Osteocyte (in vitro differentiated cells): ENCODE data around the gene BABAM2. TPM values are rescaled to one million over a fixed set of nuclear protein-coding genes. Genes with fewer than 3 reads are reported as not detected.
A peak's percentile ranks its signal among the peaks of the same experiment; 100 is the strongest.

Experiments used
- DNase-seq: peaks from one replicate; pipeline ENCODE4 v3.0.0; 2021; ENCODE audit warnings: mixed read lengths; ENCODE audit not compliant: unreplicated experiment; ENCODE audit errors: extremely low spot score
- H3K27ac Mint-ChIP-seq: one replicate; pipeline ENCODE4 v1.8.0; 2021; ENCODE audit warnings: mild to moderate bottlenecking, mixed read lengths; ENCODE audit not compliant: unreplicated experiment
- H3K27me3 Mint-ChIP-seq: one replicate; pipeline ENCODE4 v1.8.0; 2021; ENCODE audit warnings: mixed read lengths; ENCODE audit not compliant: unreplicated experiment
- H3K36me3 Mint-ChIP-seq: one replicate; pipeline ENCODE4 v1.8.0; 2021; ENCODE audit warnings: mixed read lengths; ENCODE audit not compliant: unreplicated experiment
- H3K4me1 Mint-ChIP-seq: one replicate; pipeline ENCODE4 v1.8.0; 2021; ENCODE audit warnings: mixed read lengths; ENCODE audit not compliant: unreplicated experiment
- H3K4me3 Mint-ChIP-seq: one replicate; pipeline ENCODE4 v1.8.0; 2021; ENCODE audit warnings: mild to moderate bottlenecking, moderate library complexity, mixed read lengths; ENCODE audit not compliant: unreplicated experiment
- H3K9me3 Mint-ChIP-seq: one replicate; pipeline ENCODE4 v1.8.0; 2021; ENCODE audit warnings: mixed read lengths; ENCODE audit not compliant: unreplicated experiment
- CTCF ChIP-seq: fragments of 200-600 bp; sonication (generic); IDR thresholded peaks from 2 replicates; pipeline ENCODE4 v1.5.0; 2021; ENCODE audit warnings: antibody characterized with exemption, mild to moderate bottlenecking, moderate library complexity
- total RNA-seq: library from RNA; stranded (reverse); gene quantifications from 2 replicates; pipeline ENCODE4 v1.2.1, GENCODE V29; 2021

The BABAM2 gene
- total RNA-seq, 1 donor from 2014 or later = 43.6 TPM

GRCh38 chr2:27920148-27920885 is 29.8 kb downstream of the BABAM2 start:
- TF ChIP-seq CTCF = no peak
- peak overlapping the region; percentile 1 for H3K27ac Mint-ChIP-seq
- H3K27me3 Mint-ChIP-seq = no peaks in the 10 kb centered on the region
- no peaks in the 10 kb centered on the region for H3K36me3 Mint-ChIP-seq
- H3K4me1 Mint-ChIP-seq = peaks cover 10% of the 10 kb centered on the region
- H3K9me3 Mint-ChIP-seq = no peaks in the 10 kb centered on the region
- H3K4me3 Mint-ChIP-seq = no peak overlapping the region
- no peak for DNase-seq

GRCh38 chr2:27921424-27921823 is 30.9 kb downstream of the BABAM2 start:
- H3K4me1 Mint-ChIP-seq = peaks cover 10% of the 10 kb centered on the region
- peaks cover 6% of the 10 kb centered on the region for H3K36me3 Mint-ChIP-seq
- no peak for TF ChIP-seq CTCF
- no peaks in the 10 kb centered on the region for H3K9me3 Mint-ChIP-seq
- no peaks in the 10 kb centered on the region for H3K27me3 Mint-ChIP-seq
- no peak for DNase-seq
- no peak overlapping the region for H3K4me3 Mint-ChIP-seq
- no peak overlapping the region for H3K27ac Mint-ChIP-seq

- no peaks in the 10 kb centered on the region for H3K9me3 Mint-ChIP-seq
- peaks cover 7% of the 10 kb centered on the region for H3K36me3 Mint-ChIP-seq
- no peak for DNase-seq
Measured at GRCh38 chr2:27921880-27922547, 31.5 kb downstream of the BABAM2 start.

GRCh38 chr2:27922842-27923241 is 32.3 kb downstream of the BABAM2 start:
- Mint-ChIP-seq H3K36me3 (peaks cover 7% of the 10 kb centered on the region), H3K27me3 (no peaks in the 10 kb centered on the region), H3K9me3 (no peaks in the 10 kb centered on the region), H3K27ac (no peak overlapping the region), H3K4me1 (peaks cover 10% of the 10 kb centered on the region), H3K4me3 (no peak overlapping the region)
- no peak for DNase-seq
- no peak for TF ChIP-seq CTCF

More at GRCh38 chr2:27921880-27922547, 31.5 kb downstream of the BABAM2 start:
- H3K27ac Mint-ChIP-seq = no peak overlapping the region
- no peak overlapping the region for H3K4me3 Mint-ChIP-seq
- H3K4me1 Mint-ChIP-seq = peaks cover 10% of the 10 kb centered on the region
- TF ChIP-seq CTCF = no peak
- no peaks in the 10 kb centered on the region for H3K27me3 Mint-ChIP-seq

- Mint-ChIP-seq H3K9me3 (no peaks in the 10 kb centered on the region), H3K4me3 (no peak overlapping the region), H3K36me3 (peaks cover 18% of the 10 kb centered on the region), H3K4me1 (peaks cover 2% of the 10 kb centered on the region), H3K27me3 (no peaks in the 10 kb centered on the region), H3K27ac (no peak overlapping the region)
- no peak for TF ChIP-seq CTCF
- no peak for DNase-seq
Measured at GRCh38 chr2:27925766-27926472, 35.4 kb downstream of the BABAM2 start.
